ENCODE results near the gene FNDC7.

GRCh38 chr1:108742253-108742652 lies 29.5 kb downstream of the FNDC7 start:
- TF ChIP-seq CTCF (IDR thresholded peaks at IDR 0.05): no peak
- no peak for TF ChIP-seq EP300 (IDR thresholded peaks at IDR 0.05)
- TF ChIP-seq POLR2A (IDR thresholded peaks at IDR 0.05): no peak
